H1 (cell line): ENCODE data around the gene LCN2. TPM values are rescaled to one million over a fixed set of nuclear protein-coding genes. Genes with fewer than 3 reads are reported as not detected.

ENCODE experiments used
- CTCF ChIA-PET: fragments of 300-600 bp; sonication (Branson Sonifier 250); formaldehyde crosslinking; loops from one replicate; lab custom pipeline; 2021; ENCODE audit not compliant: partially characterized antibody; lab: Charles Lee
- POLR2A ChIA-PET: fragments of 300-600 bp; sonication (Branson Sonifier 250); formaldehyde crosslinking; loops from one replicate; lab custom pipeline; 2021; ENCODE audit warnings: inconsistent platforms; ENCODE audit not compliant: partially characterized antibody; lab: Charles Lee
- DNase-seq, 2 experiments: peaks; one replicate each; pipeline versions ENCODE4 v3.0.0 to v3.0.0-alpha.2; 2010 to 2022; ENCODE audit warnings: low spot score in 2 of 2, low read depth in 1 of 2, mixed read lengths in 1 of 2
- FAIRE-seq: peaks from 2 replicates; lab custom pipeline; 2011; peaks lifted over from hg19 to GRCh38; lab: Jason Lieb, UNC
- H2AFZ ChIP-seq: 2 replicates; pipeline ENCODE4 v1.8.1; 2012; ENCODE audit warnings: low read length, inconsistent platforms
- H2AK5ac ChIP-seq: 2 replicates; pipeline ENCODE4 v1.6.1; 2013; ENCODE audit warnings: low read depth, low read length
- H2BK120ac ChIP-seq: replicated peaks from 2 replicates; pipeline ENCODE3; 2013; ENCODE audit warnings: low read depth, low read length, inconsistent platforms
- H2BK12ac ChIP-seq: 2 replicates; pipeline ENCODE4 v1.6.1; 2013; ENCODE audit warnings: low read depth, low read length
- H2BK15ac ChIP-seq: 2 replicates; pipeline ENCODE4 v1.6.1; 2013; ENCODE audit warnings: low read length
- H2BK20ac ChIP-seq: 2 replicates; pipeline ENCODE4 v1.6.1; 2013; ENCODE audit warnings: low read length
- H2BK5ac ChIP-seq: 2 replicates; pipeline ENCODE4 v1.6.1; 2013; ENCODE audit warnings: low read depth, low read length
- H3K14ac ChIP-seq: 2 replicates; pipeline ENCODE4 v1.6.1; 2013; ENCODE audit warnings: inconsistent platforms; ENCODE audit not compliant: insufficient read length
- H3K18ac ChIP-seq: 2 replicates; pipeline ENCODE4 v1.6.1; 2013; ENCODE audit warnings: low read length; ENCODE audit errors: extremely low read depth
- H3K23ac ChIP-seq: 2 replicates; pipeline ENCODE4 v1.6.1; 2013; ENCODE audit warnings: inconsistent platforms; ENCODE audit not compliant: insufficient read length
- H3K23me2 ChIP-seq: 2 replicates; pipeline ENCODE4 v1.6.1; 2013; ENCODE audit warnings: low read depth, low read length
- H3K27ac ChIP-seq: 2 replicates; pipeline ENCODE4 v1.6.1; 2011; ENCODE audit warnings: low read depth, low read length, inconsistent platforms
- H3K27me3 ChIP-seq, 4 experiments: replicated peaks in 1 of 4; 1 replicate in 1 of 4; 2 replicates in 3 of 4; pipeline versions ENCODE4 v1.6.1 to v1.8.1; 2011 to 2013; ENCODE audit warnings: low read length in 3 of 4, mild to moderate bottlenecking in 3 of 4, inconsistent platforms in 2 of 4, mixed read lengths in 2 of 4, moderate library complexity in 1 of 4; ENCODE audit not compliant: control insufficient read depth in 3 of 4, insufficient read depth in 3 of 4; ENCODE audit errors: extremely low read depth in 1 of 4
- H3K36me3 ChIP-seq, 4 experiments: 2 replicates each; pipeline versions ENCODE4 v1.6.1 to v1.8.1; 2011 to 2013; ENCODE audit warnings: mild to moderate bottlenecking in 4 of 4, low read length in 3 of 4, moderate library complexity in 2 of 4, control low read depth in 1 of 4, inconsistent platforms in 1 of 4; ENCODE audit not compliant: insufficient read depth in 4 of 4, control insufficient read depth in 2 of 4
- H3K4ac ChIP-seq: replicated peaks from 2 replicates; pipeline ENCODE3; 2013; ENCODE audit warnings: low read length, low read depth, mixed read lengths, inconsistent platforms; ENCODE audit not compliant: insufficient read length
- H3K4me1 ChIP-seq, 4 experiments: replicated peaks in 1 of 4; 1 replicate in 1 of 4; 2 replicates in 3 of 4; pipeline versions ENCODE4 v1.6.1 to v1.8.1; 2011 to 2013; ENCODE audit warnings: low read length in 3 of 4, inconsistent platforms in 2 of 4, mixed read lengths in 1 of 4; ENCODE audit not compliant: insufficient read depth in 4 of 4, control insufficient read depth in 3 of 4
- H3K4me2 ChIP-seq, 2 experiments: 2 replicates each; pipeline versions ENCODE4 v1.6.1 to v1.8.1; 2011 to 2013; ENCODE audit warnings: low read depth in 2 of 2, low read length in 2 of 2, control low read depth in 1 of 2, inconsistent platforms in 1 of 2, mild to moderate bottlenecking in 1 of 2; ENCODE audit not compliant: insufficient read depth in 1 of 2
- H3K4me3 ChIP-seq, 4 experiments: fragments of 200-600, 300-600 bp in 1 of 4; sonication (generic), shearing (Covaris generic), sonication (Bioruptor Twin) in 1 of 4; 2 replicates each; pipeline versions ENCODE4 v1.5.1 to v1.8.1; 2011 to 2016; ENCODE audit warnings: low read length in 4 of 4, low read depth in 3 of 4, control low read depth in 2 of 4, inconsistent platforms in 2 of 4, mild to moderate bottlenecking in 2 of 4, mixed read lengths in 1 of 4, moderate library complexity in 1 of 4; ENCODE audit not compliant: insufficient read depth in 2 of 4; ENCODE audit errors: extremely low read depth in 1 of 4
- H3K56ac ChIP-seq: replicated peaks from 2 replicates; pipeline ENCODE3; 2013; ENCODE audit warnings: low read depth, mild to moderate bottlenecking, mixed read lengths, low read length, inconsistent platforms; ENCODE audit not compliant: insufficient read length
- H3K79me1 ChIP-seq: 2 replicates; pipeline ENCODE4 v1.6.1; 2013; ENCODE audit warnings: low read depth, low read length, control low read depth
- H3K79me2 ChIP-seq, 2 experiments: 2 replicates each; pipeline versions ENCODE4 v1.6.1 to v1.8.1; 2012 to 2013; ENCODE audit warnings: low read length in 2 of 2, mild to moderate bottlenecking in 2 of 2, inconsistent platforms in 1 of 2; ENCODE audit not compliant: insufficient read depth in 2 of 2, control insufficient read depth in 1 of 2
- H3K9ac ChIP-seq, 4 experiments: replicated peaks in 1 of 4; 1 replicate in 1 of 4; 2 replicates in 3 of 4; pipeline versions ENCODE4 v1.6.1 to v1.8.1; 2011 to 2013; ENCODE audit warnings: low read depth in 3 of 4, low read length in 3 of 4, control low read depth in 2 of 4, mild to moderate bottlenecking in 2 of 4, moderate library complexity in 2 of 4, inconsistent platforms in 1 of 4; ENCODE audit errors: extremely low read depth in 1 of 4
- H3K9me3 ChIP-seq, 2 experiments: 2 replicates each; pipeline versions ENCODE4 v1.6.1 to v1.8.1; 2012 to 2013; ENCODE audit warnings: mild to moderate bottlenecking in 2 of 2, moderate library complexity in 2 of 2, control low read depth in 1 of 2, inconsistent platforms in 1 of 2, low read depth in 1 of 2, low read length in 1 of 2, mixed read lengths in 1 of 2; ENCODE audit not compliant: insufficient read depth in 2 of 2
- H4K20me1 ChIP-seq, 2 experiments: replicated peaks in 1 of 2; 2 replicates each; pipeline versions ENCODE3 to v1.8.1; 2011 to 2013; ENCODE audit warnings: inconsistent platforms in 2 of 2, low read length in 2 of 2, mild to moderate bottlenecking in 1 of 2; ENCODE audit not compliant: insufficient read depth in 2 of 2, control insufficient read depth in 1 of 2
- H4K5ac ChIP-seq: 2 replicates; pipeline ENCODE4 v1.6.1; 2013; ENCODE audit warnings: low read length, low read depth, mixed read lengths, inconsistent platforms; ENCODE audit not compliant: insufficient read length
- H4K8ac ChIP-seq: 2 replicates; pipeline ENCODE4 v1.8.0; 2013; ENCODE audit warnings: mild to moderate bottlenecking, moderate library complexity, low read length, inconsistent platforms; ENCODE audit not compliant: insufficient read depth; ENCODE audit errors: extremely low read depth
- H4K91ac ChIP-seq: replicated peaks from 2 replicates; pipeline ENCODE3; 2013; ENCODE audit warnings: low read length, mixed read lengths, inconsistent platforms; ENCODE audit not compliant: insufficient read length
- BCL11A ChIP-seq, 2 experiments: IDR thresholded peaks; one replicate each; pipeline ENCODE4 v1.6.1; 2011; ENCODE audit warnings: low read depth in 2 of 2, low read length in 2 of 2, mild to moderate bottlenecking in 2 of 2
- NANOG ChIP-seq: IDR thresholded peaks from 2 replicates; pipeline ENCODE4 v1.6.1; 2011; ENCODE audit warnings: low read length, low read depth, mild to moderate bottlenecking, inconsistent platforms; ENCODE audit not compliant: insufficient read depth, poor library complexity, severe bottlenecking
- RBBP5 ChIP-seq: IDR thresholded peaks from 2 replicates; pipeline ENCODE4 v1.7.1; 2012; ENCODE audit warnings: low read depth, mild to moderate bottlenecking, inconsistent platforms, low read length, moderate library complexity, borderline replicate concordance
- SUZ12 ChIP-seq: fragments of 200-600 bp; sonication (generic); IDR thresholded peaks from 2 replicates; pipeline ENCODE4 v1.6.1; 2012; ENCODE audit warnings: mild to moderate bottlenecking, inconsistent platforms, low read length, moderate library complexity, mixed read lengths
- TEAD4 ChIP-seq: IDR thresholded peaks from 2 replicates; pipeline ENCODE4 v1.6.1; 2012; ENCODE audit warnings: low read depth, low read length, inconsistent platforms, mixed read lengths
- WGBS, 2 experiments: shearing (Covaris generic) in 1 of 2; methylation state at CpG; one replicate each; pipeline versions ENCODE4 v1.1.6 to v1.1.7; 2013 to 2015; ENCODE audit warnings: low lambda C conversion rate in 2 of 2, mixed read lengths in 2 of 2, inconsistent platforms in 1 of 2, low coverage in 1 of 2, missing lambda C conversion rate in 1 of 2; ENCODE audit not compliant: insufficient replicate concordance in 2 of 2, insufficient coverage in 1 of 2, insufficient read length in 1 of 2; ENCODE audit errors: extremely low coverage in 1 of 2, missing lambda C conversion rate in 1 of 2; 5-methylcytosine and 5-hydroxymethylcytosine counted together
- polyA plus RNA-seq, 7 experiments: library from polyadenylated mRNA; depleted of rRNA in 3 of 7; stranded (reverse) in 5 of 7; unstranded in 2 of 7; fragments of >200 nt in 5 of 7; fragments of 200-250 nt in 2 of 7; gene quantifications; 1 replicate in 5 of 7; 2 replicates in 1 of 7; 4 replicates in 1 of 7; pipeline versions ENCODE4 v1.2.1 to v1.2.3, GENCODE V29; 2011 to 2013; ENCODE audit warnings: missing spikeins in 2 of 7, mixed read lengths in 2 of 7
- total RNA-seq: library from RNA; stranded (reverse); fragmentation: NEBNext Ultra II Directional; extraction: Animal tissue kit (Norgen Biotek cat#: 25700); gene quantifications from 2 replicates; pipeline ENCODE4 v1.2.1, GENCODE V29; 2021

Gene LCN2
- total and polyA plus RNA-seq, 2 of the 8 experiments (the other 6 are each of a cell fraction or from before 2014, with no cell fraction given): 1.1 to 1.6 TPM

- Histone ChIP-seq H3K18ac (no peak overlapping the region), H3K36me3 (peaks cover 25 to 47% (median 34%) of the 10 kb centered on the region in 4 experiments), H3K27ac (no peak overlapping the region), H2BK120ac (no peak overlapping the region), H3K9ac (no peak overlapping the region), H2AFZ (no peak overlapping the region), H3K9me3 (no peaks in the 10 kb centered on the region), H2AK5ac (no peak overlapping the region), H4K91ac (no peak overlapping the region), H2BK12ac (no peak overlapping the region), H3K56ac (no peak overlapping the region), H4K5ac (no peak overlapping the region), H3K4ac (no peak overlapping the region), H3K79me1 (peaks cover 16% of the 10 kb centered on the region), H3K79me2 (peaks cover 0 to 20% of the 10 kb centered on the region in 2 experiments; a peak in 2 of 4 replicates), H3K14ac (no peak overlapping the region), H4K20me1 (peaks cover 9 to 35% of the 10 kb centered on the region in 2 experiments), H3K23me2 (peaks cover 9% of the 10 kb centered on the region), H2BK5ac (no peak overlapping the region), H3K27me3 (no peaks in the 10 kb centered on the region), H3K4me2 (no peak overlapping the region), H3K4me3 (no peak overlapping the region), H4K8ac (no peak overlapping the region), H3K23ac (no peak overlapping the region), H2BK15ac (no peak overlapping the region), H2BK20ac (no peak overlapping the region), H3K4me1 (peaks cover 11 to 28% (median 22%) of the 10 kb centered on the region in 4 experiments)
- 89% methylated on average over 8 of the region's 13 CpGs; no CpG with 5 or more reads in 1 of the 2 experiments for WGBS, 2 experiments
- FAIRE-seq (no peak), DNase-seq (no peak)
- ChIA-PET CTCF (interaction anchor here (1.0 to 10.5 kb wide), 10 partner anchors 12 to 160 kb away, joined by 3 to 114 read pairs (median 7); no protein-coding TSS in a partner anchor), POLR2A (interaction anchor here (0.8 to 12.1 kb wide), 7 partner anchors 9 to 123 kb away, joined by 3 to 119 read pairs (median 4); no protein-coding TSS in a partner anchor)
- TF ChIP-seq SUZ12 (no peak), RBBP5 (no peak), NANOG (no peak), BCL11A (IDR thresholded peaks at IDR 0.05; ENCODE audit: low read depth in 2 of 2, low read length in 2 of 2) (no peak), TEAD4 (no peak)
Observed at GRCh38 chr9:128102196-128102595, 47.1 kb upstream of the LCN2 start.
